Suppressor macrophage (primary cell): ENCODE results near the gene GNG7.
"Not testable (repeated sequence)": the region's sequence is repeated elsewhere in the genome, so short reads cannot be mapped to it uniquely, and the experiment has no call there.

Source experiments
- DNase-seq, 4 experiments: peaks; one replicate each; pipeline ENCODE4 v3.0.0-alpha.2; 2020 to 2022

Gene GNG7

DNA sequence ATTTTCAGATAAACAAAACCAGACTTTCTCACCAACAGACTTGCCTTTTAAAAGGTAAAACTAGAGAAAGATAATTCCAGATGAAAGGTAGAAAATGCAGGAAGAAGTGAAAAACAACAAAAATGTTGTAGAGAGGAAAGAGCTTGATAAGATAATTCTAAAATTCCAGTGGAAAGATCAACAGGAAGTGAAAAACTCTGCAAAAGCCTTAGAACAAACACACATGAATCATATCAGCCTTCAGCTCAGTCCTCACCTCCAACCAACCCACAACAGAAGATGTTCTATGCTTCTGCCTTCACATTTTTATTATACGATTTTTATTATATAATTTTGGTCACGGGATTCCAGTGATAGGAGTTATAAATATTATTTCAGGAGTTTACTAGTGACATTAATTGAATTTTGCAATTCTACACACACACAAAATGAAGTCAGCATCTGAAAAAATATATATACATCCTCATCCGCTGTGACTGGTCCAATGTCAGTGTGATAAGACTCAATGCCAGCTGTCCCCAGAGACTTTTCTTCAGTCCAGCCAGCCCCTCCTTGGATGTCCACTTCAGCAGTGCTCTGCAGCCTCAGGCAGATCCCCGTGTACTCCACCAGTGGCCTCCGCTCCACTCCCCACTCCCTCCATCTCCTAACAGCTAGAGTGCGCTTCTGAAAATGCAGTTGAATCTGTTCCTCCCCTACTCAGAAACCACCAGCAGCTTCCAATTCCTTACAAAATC is 168.6 kb downstream of the GNG7 start:
- DNase-seq: no peak

DNA sequence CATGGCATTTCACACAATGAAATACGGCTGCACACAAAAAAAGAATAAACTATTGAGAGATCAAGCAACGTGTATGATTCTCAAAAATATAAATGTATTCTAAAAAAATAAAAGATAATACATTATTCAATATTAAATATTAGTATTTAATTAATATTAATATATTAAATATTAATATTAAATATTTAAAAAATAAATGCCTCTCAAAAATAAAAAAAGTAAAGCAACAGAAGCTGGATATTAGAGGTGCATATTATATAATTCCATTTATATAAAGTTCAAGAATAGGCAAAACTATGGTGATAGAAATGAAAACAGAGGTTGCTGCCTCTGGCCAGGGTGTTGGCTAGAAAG is 169.4 kb downstream of the GNG7 start:
- no peak for DNase-seq

DNA sequence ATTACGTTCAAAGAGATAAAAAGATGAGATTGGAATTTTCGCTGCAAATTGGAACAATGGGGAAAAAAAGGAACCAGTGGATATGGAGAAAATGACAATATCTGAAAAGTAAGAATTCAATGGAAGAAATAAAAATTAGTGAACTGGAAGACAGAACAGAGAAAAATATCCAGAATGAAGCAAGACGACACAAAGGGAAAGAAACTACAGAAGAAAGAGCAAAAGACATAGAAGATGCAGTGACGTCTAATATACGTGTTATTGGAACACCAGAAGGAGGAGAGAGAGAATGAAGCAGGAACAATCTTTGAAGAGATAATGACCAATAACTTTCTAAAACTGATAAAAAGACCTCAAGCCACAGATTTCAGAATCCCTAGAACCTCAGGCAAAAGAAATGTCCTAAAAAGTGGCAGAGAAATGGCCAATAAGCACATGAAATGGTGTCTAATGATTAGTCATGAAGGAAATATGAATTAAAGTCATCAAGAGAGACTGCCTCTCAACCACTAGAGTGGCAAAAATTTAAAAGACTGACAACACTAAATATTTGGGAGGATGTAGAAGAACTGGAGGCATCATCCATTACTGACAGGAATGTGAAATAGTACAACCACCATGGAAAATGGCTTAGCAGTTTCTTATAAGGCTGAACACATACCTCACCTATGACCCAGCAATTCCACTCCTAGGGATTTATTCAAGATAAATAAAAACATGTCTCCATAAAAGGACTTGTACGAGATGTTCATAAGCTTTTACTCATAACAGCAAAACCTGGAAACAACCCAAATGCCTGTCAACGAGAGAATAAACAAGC is 170.0 kb downstream of the GNG7 start:
- no peak for DNase-seq

DNA sequence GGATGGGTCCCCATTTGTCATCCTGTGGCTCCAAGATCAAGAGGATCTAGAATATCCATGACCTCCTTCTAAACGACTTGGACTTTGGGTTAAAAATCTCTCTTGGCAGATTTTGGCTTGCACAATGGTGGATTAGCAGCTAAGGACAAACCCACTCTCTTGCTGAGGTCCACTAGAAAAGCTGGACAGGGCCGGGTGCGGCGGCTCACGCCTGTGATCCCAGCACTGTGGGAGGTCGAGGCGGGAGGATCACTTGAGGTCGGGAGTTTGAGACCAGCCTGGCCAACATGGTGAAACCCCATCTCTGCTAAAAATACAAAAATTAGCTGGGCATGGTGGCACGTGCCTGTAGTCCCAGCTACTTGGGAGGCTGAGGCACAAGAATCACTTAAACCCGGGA is 172.6 kb downstream of the GNG7 start:
- not testable (repeated sequence) for DNase-seq

DNA sequence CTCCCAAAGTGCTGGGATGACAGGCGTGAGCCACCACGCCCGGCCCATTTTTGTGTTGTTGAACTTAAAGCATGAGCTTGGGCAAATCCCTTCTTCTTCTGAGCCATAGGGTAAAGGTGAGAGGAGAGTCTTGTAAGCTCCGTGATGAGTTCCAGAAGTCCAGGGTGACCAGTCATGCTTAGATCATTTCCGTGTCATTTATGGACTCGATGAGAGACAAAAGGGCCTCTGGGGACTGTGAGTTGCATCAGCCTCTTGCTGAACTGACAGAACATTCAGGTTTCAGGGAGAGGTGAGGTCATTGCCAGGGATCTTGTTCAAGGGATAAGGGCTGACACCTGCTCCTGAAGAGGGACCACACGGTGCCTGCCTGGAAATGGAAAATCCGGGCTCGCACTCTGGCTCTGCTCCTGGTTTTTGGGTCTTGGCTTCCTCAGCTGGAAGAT is 173.0 kb downstream of the GNG7 start:
- peak in 1 of 4 experiments; percentile 28 for DNase-seq

DNA sequence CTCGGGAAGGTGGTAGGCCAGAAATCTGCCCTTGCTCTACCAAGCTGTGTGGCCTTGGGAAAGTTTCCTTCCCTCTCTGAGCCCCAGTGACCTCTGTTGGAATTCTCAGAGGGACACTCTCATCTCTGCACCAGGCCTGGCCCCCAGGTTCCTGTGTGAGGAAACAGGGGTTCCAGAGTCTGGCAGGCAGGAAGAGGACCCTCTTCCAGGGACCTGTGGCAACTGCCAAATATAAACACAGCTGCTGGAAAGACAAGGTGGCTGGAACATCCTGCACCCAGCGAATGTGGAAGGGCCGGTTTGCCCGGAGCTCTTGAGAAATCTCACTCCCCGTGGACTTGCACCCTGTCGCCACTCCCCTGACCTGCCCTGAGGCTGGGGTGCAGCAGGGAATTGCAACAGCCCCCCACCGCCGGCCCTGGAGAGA is 173.8 kb downstream of the GNG7 start:
- no peak for DNase-seq

DNA sequence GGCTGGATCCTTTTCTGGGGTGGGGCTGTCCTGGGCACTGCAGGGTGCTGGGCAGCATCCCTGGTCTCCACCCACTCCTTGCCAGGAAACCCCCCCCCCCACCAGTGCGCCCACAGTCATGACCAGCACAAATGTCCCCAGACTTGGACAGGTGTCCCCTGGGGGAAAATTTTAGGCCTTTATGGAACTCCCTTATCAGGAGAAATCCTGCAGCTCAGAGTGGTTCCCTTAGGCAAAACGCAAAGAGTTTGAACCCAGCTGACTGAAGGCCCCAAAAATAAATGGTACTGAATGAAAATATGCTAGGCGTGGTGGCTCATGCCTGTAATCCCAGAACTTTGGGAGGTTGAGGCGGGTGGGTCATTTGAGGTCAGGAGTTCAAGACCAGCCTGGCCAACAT is 174.8 kb downstream of the GNG7 start:
- no peak for DNase-seq

DNA sequence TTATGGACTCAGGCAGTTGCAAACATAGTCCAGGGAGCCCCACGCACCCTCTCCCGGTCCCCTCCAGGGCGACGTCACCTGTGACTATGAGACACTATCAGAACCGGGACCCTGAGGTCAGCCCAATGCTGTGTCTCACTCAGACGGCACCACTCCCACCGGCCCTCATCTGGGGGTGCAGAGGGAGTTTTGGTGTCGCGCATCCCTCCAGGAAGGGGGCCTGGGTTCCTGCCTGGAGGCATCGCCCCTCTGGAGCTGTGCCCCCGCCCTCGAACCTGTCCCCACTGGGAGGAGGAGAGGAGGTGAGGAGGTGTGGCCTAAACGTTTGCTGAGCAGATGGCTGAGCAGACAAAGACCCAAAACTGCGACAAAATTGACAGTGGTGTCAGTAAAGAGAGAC is 175.3 kb downstream of the GNG7 start:
- no peak for DNase-seq

DNA sequence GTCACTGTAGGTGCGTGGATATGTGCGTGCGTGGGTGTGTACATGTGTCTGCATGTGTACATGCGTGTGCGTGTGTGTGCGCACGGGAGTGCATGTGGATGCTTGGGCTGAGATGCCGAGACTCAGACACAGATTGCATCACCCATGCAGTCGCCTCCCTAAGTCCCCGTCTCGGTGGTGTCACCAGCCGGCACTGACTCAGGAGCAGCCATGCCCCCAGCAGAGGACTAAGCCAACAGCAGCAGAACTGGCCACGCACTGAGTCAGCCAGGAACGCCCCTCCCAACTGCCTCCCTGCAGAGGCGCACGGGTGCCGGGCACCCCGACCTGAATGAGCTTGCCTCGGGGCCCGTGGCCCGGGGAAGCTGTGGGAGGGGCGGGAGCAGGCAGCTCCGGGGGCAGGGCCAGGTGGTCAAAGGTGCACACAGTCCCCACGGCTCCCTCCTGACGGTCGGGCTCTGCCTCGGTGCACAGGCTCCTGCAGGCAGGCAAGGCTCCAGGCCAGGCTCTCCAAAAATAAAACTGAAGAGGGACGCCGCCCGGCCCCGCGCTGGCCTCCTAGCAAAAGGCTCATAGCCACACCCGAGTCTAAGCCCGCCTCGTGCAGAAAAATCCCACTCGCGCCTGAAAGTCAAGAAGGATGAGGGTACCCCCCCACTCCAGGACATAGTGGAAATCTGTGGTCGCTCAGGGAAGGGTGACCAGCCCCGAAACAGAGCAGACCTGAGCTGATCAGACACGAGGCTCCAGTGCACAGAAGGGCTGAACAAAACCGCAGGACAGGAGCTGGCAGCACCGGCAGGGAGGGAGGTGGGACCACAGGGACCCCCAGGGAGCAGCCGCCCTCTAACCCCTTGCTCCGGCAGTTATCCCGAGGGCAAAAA is 177.4 kb downstream of the GNG7 start:
- peak in 1 of 4 experiments; percentile 25 for DNase-seq

DNA sequence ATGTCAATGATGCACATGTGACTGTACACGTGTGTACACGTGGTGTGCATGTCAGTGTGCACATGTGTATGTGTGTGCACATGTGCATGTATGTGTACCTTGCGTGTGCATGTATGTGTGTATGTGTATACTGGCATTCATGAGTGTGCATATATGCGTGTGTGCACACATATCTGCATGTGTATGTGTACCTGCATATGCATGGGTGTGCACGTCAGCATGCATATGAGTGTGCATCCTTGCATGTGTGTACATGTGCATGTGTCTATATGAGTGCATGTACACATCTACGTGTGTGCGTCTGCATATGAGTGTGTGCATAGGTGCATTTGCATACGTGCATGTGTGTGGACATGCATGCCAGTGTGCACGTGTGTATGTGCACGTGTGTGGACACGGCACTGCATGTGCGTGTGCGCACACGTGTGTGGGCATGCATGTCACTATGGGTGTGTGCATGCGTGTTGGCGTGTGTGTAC is 178.1 kb downstream of the GNG7 start:
- DNase-seq: no peak

DNA sequence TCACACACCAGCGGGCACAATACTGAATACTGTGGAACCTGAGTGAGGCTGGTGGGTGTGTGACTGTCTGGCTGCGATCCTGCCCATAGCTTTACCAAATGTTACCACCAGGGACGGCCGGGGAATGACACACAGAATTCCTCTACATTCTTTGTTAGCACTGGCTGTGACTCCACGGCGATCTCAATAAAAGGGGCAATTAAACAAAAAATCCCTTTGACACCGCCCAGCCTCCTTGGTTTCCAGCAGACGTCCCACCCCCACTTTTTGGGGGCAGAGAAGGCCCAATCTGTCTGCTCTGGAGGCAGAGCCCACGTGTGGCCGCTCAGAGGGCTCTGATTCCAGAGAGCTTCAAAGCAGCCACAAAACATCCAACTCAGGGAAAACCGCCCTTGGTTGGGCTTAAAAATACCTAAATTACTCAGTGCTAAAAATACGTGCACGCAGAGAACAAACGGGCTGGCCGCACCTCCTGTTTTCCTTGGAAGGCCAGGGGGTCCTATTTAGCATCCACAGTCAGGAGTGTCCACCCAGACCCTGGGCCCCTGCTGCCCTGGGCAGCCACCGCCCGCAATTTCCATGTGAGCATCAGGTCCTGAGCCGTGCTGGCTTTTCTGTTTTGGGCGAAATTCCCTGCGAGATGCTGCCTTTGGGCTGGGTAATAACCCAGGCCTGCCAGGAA is 178.7 kb downstream of the GNG7 start:
- no peak for DNase-seq

DNA sequence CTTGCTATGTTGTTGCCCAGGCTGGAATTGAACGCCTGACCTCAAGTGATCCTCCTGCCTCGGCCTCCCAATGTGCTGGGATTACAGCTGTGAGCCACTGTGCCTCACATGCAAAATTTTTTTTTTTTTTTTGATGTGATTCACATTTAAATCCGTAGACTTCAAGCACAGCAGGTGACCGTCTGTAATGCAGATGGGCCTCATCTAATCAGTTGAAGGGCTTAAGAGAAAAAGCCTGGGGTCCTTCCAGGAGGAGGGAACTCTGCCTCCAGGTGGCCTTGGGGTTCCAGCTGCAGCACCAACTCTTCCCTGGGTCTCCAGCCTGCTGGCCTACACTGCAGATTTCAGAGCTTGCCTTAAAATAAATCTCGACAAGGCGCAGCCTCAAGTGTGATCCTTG is 183.0 kb downstream of the GNG7 start:
- DNase-seq: no peak

DNA sequence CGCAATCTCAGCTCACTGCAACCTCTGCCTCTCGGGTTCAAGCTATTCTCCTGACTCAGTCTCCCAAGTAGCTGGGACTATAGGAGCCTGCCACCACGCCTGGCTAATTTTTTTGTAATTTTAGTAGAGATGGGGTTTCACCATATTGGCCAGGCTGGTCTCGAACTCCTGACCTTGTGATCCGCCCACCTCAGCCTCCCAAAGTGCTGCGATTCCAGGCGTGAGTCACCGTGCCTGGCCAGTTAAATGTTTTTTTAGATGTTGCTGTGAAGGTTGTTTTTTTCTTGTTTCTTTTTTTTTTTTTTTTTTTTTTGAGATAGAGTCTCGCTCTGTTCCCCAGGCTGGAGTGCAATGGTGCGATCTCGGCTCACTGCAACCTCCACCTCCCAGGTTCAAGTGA is 183.6 kb downstream of the GNG7 start:
- not testable (repeated sequence) for DNase-seq

DNA sequence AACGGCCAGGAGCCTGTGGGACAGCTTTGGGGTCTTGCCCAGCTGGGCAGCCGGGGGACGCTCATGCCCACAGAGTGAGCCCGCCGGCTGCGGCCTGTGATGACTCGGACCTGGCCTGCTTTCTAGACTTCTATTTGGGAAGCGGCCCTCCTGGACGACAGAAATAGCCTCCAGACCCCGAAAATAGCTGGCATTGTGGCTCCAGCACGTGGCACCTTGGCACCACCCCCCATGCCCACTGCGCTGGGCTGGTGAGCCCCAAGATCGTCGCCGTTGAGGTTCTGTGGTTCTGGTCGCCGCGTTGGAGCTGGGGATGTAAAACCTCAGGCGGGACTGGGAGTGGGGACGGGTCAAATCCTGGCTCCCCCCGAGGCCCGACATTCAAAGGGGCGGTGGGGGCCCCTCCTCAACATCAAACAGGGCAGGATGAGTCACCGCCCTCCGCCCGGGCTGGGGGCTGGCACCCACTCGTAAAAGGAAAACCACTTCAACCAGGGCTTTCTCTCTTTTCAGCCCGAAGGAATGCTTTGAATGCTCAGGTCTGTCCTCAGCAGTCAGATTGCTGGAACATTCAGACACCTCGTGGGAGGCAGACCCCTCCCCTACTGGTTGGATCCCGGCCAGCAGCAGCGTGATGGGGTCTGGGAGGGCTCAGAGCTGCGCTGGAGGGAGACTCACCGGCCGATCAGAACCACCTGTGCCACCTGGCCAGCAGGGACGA is 184.5 kb downstream of the GNG7 start:
- no peak for DNase-seq

DNA sequence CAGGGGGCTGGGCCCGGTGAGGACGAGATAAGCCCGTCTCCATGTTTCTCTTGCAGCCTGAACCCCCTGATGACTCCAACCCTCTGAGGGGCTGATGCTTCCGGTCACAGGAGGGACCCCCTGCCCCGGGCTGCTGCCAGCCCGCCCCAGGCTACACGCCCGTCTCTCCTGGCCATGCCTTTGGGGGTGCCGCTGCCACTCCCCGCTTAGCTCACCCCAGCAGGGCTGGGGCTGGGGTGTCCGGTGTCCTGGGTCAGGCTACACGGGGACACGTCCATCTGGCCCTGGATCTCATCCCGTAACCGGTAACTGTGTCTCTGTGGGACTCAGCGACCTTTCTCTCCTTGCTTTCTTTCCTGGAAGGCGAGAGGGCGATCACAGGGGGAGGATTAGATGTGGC is 185.8 kb downstream of the GNG7 start:
- DNase-seq: no peak

DNA sequence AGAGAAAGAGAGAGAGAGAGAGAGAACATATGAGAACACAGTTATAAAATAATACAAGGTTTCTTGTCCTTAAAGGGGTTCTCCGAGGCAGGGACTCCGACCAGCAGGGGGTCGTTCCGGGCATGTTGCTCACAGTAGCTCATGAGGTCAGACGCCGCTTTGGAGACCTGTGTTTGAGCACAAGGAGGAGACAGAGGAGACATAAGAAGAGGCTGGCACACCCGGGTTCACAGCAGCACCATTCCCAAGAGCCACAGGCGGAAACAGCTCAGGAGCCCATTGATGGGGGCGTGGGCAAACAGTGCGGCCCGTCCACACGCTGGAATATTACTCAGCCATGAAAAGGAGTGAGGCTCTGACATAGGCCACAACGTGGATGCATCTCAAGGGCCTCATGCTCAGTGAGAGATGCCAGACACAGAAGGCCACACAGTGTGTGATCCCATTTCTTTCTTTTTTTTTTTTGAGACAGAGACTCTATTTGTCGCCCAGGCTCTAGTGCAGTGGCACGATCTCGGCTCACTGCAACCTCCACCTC is 187.4 kb downstream of the GNG7 start:
- DNase-seq: no peak

DNA sequence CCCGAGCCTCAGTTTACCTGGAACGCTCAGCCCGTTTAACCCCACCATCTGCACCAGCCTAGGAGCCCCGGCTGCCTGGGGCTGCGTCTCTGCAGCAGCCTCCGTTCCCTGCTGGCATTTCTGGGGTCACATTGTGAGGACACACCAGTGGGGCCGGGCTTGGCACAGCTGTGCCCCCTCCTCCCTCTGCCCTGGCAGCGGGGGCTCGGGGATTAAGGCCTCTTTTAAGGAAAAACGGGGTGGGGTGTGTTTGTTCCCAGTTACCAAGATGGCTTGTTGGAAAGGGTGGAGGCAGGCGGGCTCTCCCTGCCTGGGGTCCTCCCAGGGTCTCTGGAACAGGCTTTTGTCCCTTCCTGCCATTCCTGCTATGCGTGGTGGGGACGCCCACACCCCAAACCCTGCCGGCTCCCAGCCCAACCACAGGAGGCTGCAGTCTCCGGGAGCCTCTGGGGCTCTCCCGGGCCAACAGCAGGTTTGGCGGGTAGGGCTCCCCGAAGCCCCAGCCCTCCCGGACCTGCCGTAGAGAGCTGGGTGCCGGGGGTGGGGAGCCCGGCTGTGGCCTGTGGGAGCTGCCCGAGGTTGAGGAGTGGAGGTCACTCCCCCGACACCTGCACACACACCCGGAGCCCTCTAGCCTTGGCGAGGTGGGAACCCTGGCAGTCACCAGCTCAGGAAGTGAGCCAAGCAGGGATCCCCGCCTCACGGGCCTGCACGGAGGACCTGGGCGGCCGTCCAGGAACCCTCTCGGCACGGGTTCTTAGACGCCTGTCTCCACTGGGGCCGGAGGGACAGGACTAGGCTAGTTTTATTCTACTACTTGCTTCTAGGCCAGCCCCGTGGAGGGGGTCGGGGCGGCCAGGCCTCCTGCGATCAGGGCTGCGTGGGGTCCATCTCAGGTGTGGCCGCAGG is 189.7 kb downstream of the GNG7 start:
- DNase-seq: no peak

DNA sequence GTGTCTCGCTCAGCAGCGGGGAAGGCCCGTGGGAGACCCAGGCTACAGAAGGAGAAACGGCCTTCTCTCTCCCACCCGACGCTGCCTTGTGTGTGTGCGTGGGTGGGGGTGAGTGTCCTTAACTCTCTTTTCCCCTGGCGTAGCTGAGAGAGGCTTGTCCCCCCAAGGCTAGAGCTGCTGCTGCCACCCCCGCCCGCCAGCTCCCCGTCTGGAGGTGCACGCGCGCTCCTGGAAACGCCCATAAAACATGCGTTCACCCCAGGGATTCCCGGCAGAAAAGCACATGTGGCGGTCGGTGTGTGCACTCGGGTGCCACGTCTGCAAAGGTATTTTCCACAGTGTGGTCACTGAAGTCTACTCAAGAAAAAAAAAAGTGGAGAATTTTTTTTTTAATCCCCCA is 190.5 kb downstream of the GNG7 start:
- no peak for DNase-seq

DNA sequence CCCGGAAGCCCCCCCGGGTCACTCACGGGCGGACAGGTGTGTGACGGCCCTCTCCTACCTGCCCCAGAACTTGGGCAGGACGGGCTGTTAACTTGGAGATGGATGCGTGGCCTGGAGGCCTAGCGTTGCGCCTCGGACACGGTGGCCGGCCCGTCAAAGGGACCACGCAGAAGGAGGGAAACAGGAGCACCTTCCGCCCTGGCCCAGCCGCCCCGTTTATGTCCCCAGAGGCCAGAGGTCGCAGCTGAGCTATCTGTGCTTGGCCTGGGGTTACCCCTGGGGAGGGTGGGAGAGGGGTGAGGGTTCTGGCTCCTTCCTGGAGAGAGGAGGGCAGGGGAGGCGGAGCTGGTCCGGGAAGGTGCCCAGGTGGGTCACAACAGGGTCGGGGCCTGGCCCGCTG is 190.9 kb downstream of the GNG7 start:
- DNase-seq: no peak

DNA sequence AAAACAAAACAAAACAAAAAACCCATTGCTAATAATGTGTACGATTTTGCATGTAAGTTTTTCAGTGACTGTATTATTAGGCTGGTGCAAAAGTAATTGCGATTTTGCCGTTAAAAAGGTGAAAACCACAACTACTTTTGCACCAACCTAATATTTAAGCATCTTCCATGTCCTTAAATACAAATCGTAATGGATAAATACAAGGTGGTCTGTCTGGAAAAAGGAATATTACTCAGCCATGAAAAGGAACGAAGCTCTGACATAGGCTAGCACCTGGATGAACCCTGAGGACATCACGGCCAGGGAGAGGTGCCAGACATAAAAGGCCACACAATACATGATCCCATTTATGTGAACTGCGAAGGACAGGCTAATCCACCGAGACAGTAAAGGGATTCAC is 193.4 kb downstream of the GNG7 start:
- no peak for DNase-seq
